SK-N-SH treated with all-trans-retinoic acid at 6 μM for 48 hours (cell line): ENCODE results near the gene CALY.
A peak's percentile ranks its signal among the peaks of the same experiment; 100 is the strongest.

Source experiments
- ATAC-seq: fragments of 200-7000 bp; cut with Tn5 transposase; 3 replicates; pipeline ENCODE4 v1.9.1; 2020; ENCODE audit warnings: mild to moderate bottlenecking, moderate library complexity
- ARNTL ChIP-seq: fragments of 450-650 bp; formaldehyde crosslinking; IDR thresholded peaks from 2 replicates; pipeline ENCODE4 v1.5.0; 2020; ENCODE audit warnings: low read depth, mild to moderate bottlenecking, moderate library complexity, borderline replicate concordance
- BACH2 ChIP-seq: fragments of 250-450 bp; sonication (Bioruptor Pico); IDR thresholded peaks from 2 replicates; pipeline ENCODE4 v1.9.0; 2021; ENCODE audit warnings: mild to moderate bottlenecking, borderline replicate concordance
- CREB5 ChIP-seq: fragments of 250-450 bp; sonication (Bioruptor Pico); IDR thresholded peaks from 2 replicates; pipeline ENCODE4 v1.5.1; 2020; ENCODE audit warnings: low read depth, mild to moderate bottlenecking, moderate library complexity
- CSRNP3 ChIP-seq: fragments of 250-450 bp; sonication (Bioruptor Pico); IDR thresholded peaks from 2 replicates; pipeline ENCODE4 v1.5.1; 2021; ENCODE audit warnings: mild to moderate bottlenecking, moderate library complexity
- ESRRG ChIP-seq: fragments of 250-450 bp; sonication (Bioruptor Pico); IDR thresholded peaks from 2 replicates; pipeline ENCODE4 v1.6.1; 2021; ENCODE audit warnings: mild to moderate bottlenecking
- GLIS3 ChIP-seq: fragments of 250-450 bp; sonication (Bioruptor Pico); IDR thresholded peaks from 2 replicates; pipeline ENCODE4 v1.5.0; 2020; ENCODE audit warnings: mild to moderate bottlenecking, moderate library complexity
- ISL1 ChIP-seq: fragments of 250-450 bp; sonication (Bioruptor Pico); IDR thresholded peaks from 2 replicates; pipeline ENCODE4 v2.1.2; 2022; ENCODE audit warnings: mild to moderate bottlenecking, moderate library complexity
- OSR1 ChIP-seq: fragments of 250-450 bp; sonication (Bioruptor Pico); IDR thresholded peaks from 2 replicates; pipeline ENCODE4 v1.8.0; 2022; ENCODE audit warnings: moderate library complexity, mild to moderate bottlenecking, inconsistent platforms
- POU6F1 ChIP-seq: fragments of 250-450 bp; sonication (Bioruptor Pico); IDR thresholded peaks from 2 replicates; pipeline ENCODE4 v1.8.0; 2021; ENCODE audit warnings: low read depth, mild to moderate bottlenecking, moderate library complexity, borderline replicate concordance
- PPARA ChIP-seq: fragments of 250-450 bp; sonication (Bioruptor Pico); IDR thresholded peaks from 2 replicates; pipeline ENCODE4 v1.5.0; 2020; ENCODE audit warnings: mild to moderate bottlenecking, borderline replicate concordance
- RARB ChIP-seq: fragments of 250-450 bp; sonication (Bioruptor Pico); IDR thresholded peaks from 2 replicates; pipeline ENCODE4 v1.8.0; 2021; ENCODE audit warnings: mild to moderate bottlenecking, moderate library complexity
- SNAI2 ChIP-seq: fragments of 250-450 bp; sonication (Bioruptor Pico); IDR thresholded peaks from 2 replicates; pipeline ENCODE4 v1.5.0; 2020; ENCODE audit warnings: mild to moderate bottlenecking, moderate library complexity
- TOX ChIP-seq: fragments of 250-450 bp; sonication (Bioruptor Pico); IDR thresholded peaks from 2 replicates; pipeline ENCODE4 v1.8.0; 2021; ENCODE audit warnings: mild to moderate bottlenecking, moderate library complexity, borderline replicate concordance
- ZFP30 ChIP-seq: fragments of 450-650 bp; formaldehyde crosslinking; IDR thresholded peaks from 2 replicates; pipeline ENCODE4 v1.5.0; 2022; ENCODE audit warnings: mild to moderate bottlenecking, moderate library complexity
- ZNF70 ChIP-seq: fragments of 450-650 bp; formaldehyde crosslinking; IDR thresholded peaks from 2 replicates; pipeline ENCODE4 v1.5.0; 2020; ENCODE audit warnings: mild to moderate bottlenecking, moderate library complexity
- ZNF8 ChIP-seq: fragments of 450-650 bp; formaldehyde crosslinking; IDR thresholded peaks from 2 replicates; pipeline ENCODE4 v1.5.0; 2020; ENCODE audit warnings: mild to moderate bottlenecking, moderate library complexity
- TF ChIP-seq, protein P1 (sequence below): fragments of 250-450 bp; sonication (Bioruptor Pico); IDR thresholded peaks from 2 replicates; pipeline ENCODE4 v1.5.0; 2020; ENCODE audit warnings: mild to moderate bottlenecking, moderate library complexity
- TF ChIP-seq, protein P2 (sequence below): fragments of 250-450 bp; sonication (Bioruptor Pico); IDR thresholded peaks from 2 replicates; pipeline ENCODE4 v1.8.0; 2020; ENCODE audit warnings: mild to moderate bottlenecking, moderate library complexity, borderline replicate concordance

Gene CALY

DNA sequence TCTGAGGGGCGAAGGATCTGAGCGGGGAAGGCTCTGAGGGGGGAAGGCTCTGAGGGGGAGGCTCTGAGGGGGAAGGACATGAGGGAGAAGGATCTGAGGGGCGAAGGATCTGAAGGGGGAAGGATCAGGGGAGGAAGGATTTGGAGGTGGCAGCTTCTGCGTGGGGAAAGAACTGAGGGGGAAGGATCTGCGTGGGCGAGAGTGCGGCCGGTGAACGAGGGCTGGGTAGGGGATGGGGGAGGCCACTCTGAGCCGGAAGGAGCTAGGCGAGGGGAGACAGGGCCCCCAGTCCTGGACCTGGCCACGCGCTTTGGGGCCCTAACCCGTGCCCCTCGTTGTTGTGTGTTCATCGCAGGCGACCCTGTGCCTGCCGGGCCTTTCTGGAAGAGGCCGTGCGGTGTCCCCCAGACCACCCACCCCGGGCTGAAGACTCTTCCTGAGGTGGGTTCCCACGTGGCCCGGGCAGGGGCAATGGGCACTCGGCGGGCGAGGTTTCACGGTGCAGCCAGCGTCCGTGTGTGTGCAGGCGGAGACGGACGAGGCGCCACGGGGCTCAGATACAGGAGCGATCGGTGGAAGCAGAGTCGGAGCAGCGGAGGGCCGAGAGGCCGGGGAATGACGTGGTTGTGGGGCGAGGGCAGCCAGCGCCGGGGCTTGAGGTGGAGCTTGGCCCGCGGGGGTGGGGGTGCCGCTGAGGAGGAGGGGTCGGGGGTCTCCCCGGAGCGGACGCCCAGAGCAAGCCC, 2.0 kb downstream of the CALY start:
- TF ChIP-seq ZNF70, result no peak
- TF ChIP-seq TOX (CRISPR knock-in tag), result no peak
- TF ChIP-seq POU6F1 (CRISPR knock-in tag), result no peak
- ATAC-seq, result peak; percentile 79

DNA sequence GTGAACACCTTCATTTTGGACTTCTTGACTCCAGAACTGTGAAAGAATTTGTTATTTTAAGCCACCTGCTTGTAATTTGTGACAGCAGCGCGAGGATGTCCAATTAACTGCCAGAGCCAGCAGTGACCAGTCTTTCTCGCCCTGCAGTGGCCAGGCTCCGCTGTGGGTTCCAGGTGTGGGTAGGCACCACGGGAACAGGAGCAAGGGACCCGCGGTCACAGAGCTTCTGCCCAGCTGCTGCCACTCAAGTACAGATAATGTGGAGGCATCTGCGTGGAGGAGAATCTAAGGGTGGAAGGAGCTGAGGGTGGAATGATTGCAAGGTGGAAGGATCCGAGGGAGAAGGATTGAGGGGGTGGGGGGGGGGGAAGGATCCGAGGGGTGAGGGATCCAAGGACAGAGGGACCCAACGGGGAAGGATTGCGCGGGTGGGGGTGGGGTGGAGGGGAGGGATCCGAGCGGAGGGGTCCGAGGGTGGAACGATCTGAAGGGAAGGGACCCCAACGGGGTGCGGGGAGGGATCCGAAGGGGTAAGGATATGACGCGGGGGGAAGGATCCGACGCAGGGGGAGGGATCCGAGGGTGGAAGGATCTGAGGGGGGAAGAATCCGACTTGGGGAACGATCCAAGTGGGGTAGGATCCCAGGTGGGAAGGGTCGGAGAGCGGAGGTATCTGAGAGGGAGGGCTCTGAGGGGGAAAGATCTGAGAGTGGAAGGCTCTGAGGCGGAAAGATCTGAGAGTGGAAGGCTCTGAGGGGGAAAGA, 3.6 kb downstream of the CALY start:
- no peak for ATAC-seq
- TF ChIP-seq RARB (no peak), PPARA (CRISPR knock-in tag) (no peak), CSRNP3 (CRISPR knock-in tag) (no peak), OSR1 (no peak), ARNTL (CRISPR knock-in tag) (no peak), ZFP30 (no peak), BACH2 (CRISPR knock-in tag) (no peak), POU6F1 (CRISPR knock-in tag) (no peak), ZNF70 (no peak), SNAI2 (no peak), ISL1 (no peak), GLIS3 (no peak), CREB5 (CRISPR knock-in tag) (no peak), TOX (CRISPR knock-in tag) (no peak), ZNF8 (CRISPR knock-in tag) (no peak), ESRRG (CRISPR knock-in tag) (no peak)
- TF ChIP-seq, protein P1, sequence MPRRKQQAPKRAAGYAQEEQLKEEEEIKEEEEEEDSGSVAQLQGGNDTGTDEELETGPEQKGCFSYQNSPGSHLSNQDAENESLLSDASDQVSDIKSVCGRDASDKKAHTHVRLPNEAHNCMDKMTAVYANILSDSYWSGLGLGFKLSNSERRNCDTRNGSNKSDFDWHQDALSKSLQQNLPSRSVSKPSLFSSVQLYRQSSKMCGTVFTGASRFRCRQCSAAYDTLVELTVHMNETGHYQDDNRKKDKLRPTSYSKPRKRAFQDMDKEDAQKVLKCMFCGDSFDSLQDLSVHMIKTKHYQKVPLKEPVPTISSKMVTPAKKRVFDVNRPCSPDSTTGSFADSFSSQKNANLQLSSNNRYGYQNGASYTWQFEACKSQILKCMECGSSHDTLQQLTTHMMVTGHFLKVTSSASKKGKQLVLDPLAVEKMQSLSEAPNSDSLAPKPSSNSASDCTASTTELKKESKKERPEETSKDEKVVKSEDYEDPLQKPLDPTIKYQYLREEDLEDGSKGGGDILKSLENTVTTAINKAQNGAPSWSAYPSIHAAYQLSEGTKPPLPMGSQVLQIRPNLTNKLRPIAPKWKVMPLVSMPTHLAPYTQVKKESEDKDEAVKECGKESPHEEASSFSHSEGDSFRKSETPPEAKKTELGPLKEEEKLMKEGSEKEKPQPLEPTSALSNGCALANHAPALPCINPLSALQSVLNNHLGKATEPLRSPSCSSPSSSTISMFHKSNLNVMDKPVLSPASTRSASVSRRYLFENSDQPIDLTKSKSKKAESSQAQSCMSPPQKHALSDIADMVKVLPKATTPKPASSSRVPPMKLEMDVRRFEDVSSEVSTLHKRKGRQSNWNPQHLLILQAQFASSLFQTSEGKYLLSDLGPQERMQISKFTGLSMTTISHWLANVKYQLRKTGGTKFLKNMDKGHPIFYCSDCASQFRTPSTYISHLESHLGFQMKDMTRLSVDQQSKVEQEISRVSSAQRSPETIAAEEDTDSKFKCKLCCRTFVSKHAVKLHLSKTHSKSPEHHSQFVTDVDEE (CRISPR knock-in tag), result no peak
- TF ChIP-seq, protein P2, sequence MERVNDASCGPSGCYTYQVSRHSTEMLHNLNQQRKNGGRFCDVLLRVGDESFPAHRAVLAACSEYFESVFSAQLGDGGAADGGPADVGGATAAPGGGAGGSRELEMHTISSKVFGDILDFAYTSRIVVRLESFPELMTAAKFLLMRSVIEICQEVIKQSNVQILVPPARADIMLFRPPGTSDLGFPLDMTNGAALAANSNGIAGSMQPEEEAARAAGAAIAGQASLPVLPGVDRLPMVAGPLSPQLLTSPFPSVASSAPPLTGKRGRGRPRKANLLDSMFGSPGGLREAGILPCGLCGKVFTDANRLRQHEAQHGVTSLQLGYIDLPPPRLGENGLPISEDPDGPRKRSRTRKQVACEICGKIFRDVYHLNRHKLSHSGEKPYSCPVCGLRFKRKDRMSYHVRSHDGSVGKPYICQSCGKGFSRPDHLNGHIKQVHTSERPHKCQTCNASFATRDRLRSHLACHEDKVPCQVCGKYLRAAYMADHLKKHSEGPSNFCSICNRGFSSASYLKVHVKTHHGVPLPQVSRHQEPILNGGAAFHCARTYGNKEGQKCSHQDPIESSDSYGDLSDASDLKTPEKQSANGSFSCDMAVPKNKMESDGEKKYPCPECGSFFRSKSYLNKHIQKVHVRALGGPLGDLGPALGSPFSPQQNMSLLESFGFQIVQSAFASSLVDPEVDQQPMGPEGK (CRISPR knock-in tag), result no peak
- TF ChIP-seq, all 23 proteins: peak for 0
